Cardiac septum (tissue), 1 donor: ENCODE results near the gene SREK1IP1. TPM values are rescaled to one million over a fixed set of nuclear protein-coding genes. Genes with fewer than 3 reads are reported as not detected.
"Not testable (repeated sequence)": the region's sequence is repeated elsewhere in the genome, so short reads cannot be mapped to it uniquely, and the experiment has no call there.

ENCODE experiments used
- DNase-seq: peaks from one replicate; pipeline ENCODE4 v3.0.0-alpha.2; 2020; ENCODE audit warnings: low spot score
- intact Hi-C: fragments of 100-400 bp; cut with DNase I; formaldehyde crosslinking; loops from one replicate; pipeline ENCODE4 v1.14.0; 2022
- total RNA-seq: library from RNA; stranded (reverse); fragmentation: NEBNext Ultra II Directional; extraction: Animal tissue kit (Norgen Biotek cat#: 25700); gene quantifications from one replicate; pipeline ENCODE4 v1.2.1, GENCODE V29; 2021
- donor health status: DM: no; HTN: no; CAD: no.

The SREK1IP1 gene
- total RNA-seq, 1 donor from 2014 or later = 10.2 TPM

- no peak for DNase-seq
- intact Hi-C loops = loop anchor here (10.0 kb wide), 1 partner anchor 623 kb away; no protein-coding TSS in a partner anchor
These were observed 533 bp downstream of the SREK1IP1 start for GRCh38 chr5:64767959-64768357.

- no peak for DNase-seq
- intact Hi-C loops = loop anchor here (10.0 kb wide), 1 partner anchor 622 kb away; no protein-coding TSS in a partner anchor
These were observed 1.6 kb downstream of the SREK1IP1 start for GRCh38 chr5:64766941-64767340.

- DNase-seq = no peak
- intact Hi-C loops = loop anchor here (10.0 kb wide), 1 partner anchor 621 kb away; no protein-coding TSS in a partner anchor
These were observed 2.5 kb downstream of the SREK1IP1 start for GRCh38 chr5:64765804-64766504.

- intact Hi-C loops = loop anchor here (10.0 kb wide), 1 partner anchor 619 kb away; no protein-coding TSS in a partner anchor
- DNase-seq = no peak
These were observed 4.5 kb downstream of the SREK1IP1 start for GRCh38 chr5:64763948-64764503.

GRCh38 chr5:64759960-64760660 lies 8.4 kb downstream of the SREK1IP1 start:
- intact Hi-C loops = loop anchor here (10.0 kb wide), 1 partner anchor 615 kb away; no protein-coding TSS in a partner anchor
- DNase-seq = no peak

- intact Hi-C loops = no loop called here
- no peak for DNase-seq
These were observed 9.6 kb downstream of the SREK1IP1 start for GRCh38 chr5:64758901-64759300.

- DNase-seq = no peak
- intact Hi-C loops = no loop called here
These were observed 14.4 kb downstream of the SREK1IP1 start for GRCh38 chr5:64754066-64754465.

- intact Hi-C loops = no loop called here
- DNase-seq = no peak
These were observed 19.1 kb downstream of the SREK1IP1 start for GRCh38 chr5:64749385-64749784.

GRCh38 chr5:64746446-64746845 lies 22.0 kb downstream of the SREK1IP1 start:
- intact Hi-C loops = no loop called here
- no peak for DNase-seq

GRCh38 chr5:64744914-64745313 lies 23.6 kb downstream of the SREK1IP1 start:
- intact Hi-C loops = no loop called here
- DNase-seq = no peak

- intact Hi-C loops = no loop called here
- no peak for DNase-seq
These were observed 25.7 kb downstream of the SREK1IP1 start for GRCh38 chr5:64742821-64743220.

- intact Hi-C loops = no loop called here
- DNase-seq = no peak
These were observed 26.1 kb downstream of the SREK1IP1 start for GRCh38 chr5:64742411-64742810.

- no peak for DNase-seq
- intact Hi-C loops = no loop called here
These were observed 41.3 kb downstream of the SREK1IP1 start for GRCh38 chr5:64727150-64727549.

- DNase-seq = no peak
- intact Hi-C loops = no loop called here
These were observed 45.9 kb downstream of the SREK1IP1 start for GRCh38 chr5:64722588-64722987.

GRCh38 chr5:64714495-64714894 lies 54.0 kb downstream of the SREK1IP1 start:
- DNase-seq = not testable (repeated sequence)

GRCh38 chr5:64707191-64707590 lies 61.3 kb downstream of the SREK1IP1 start:
- intact Hi-C loops = no loop called here
- DNase-seq = no peak

More at GRCh38 chr5:64714495-64714894, 54.0 kb downstream of the SREK1IP1 start:
- intact Hi-C loops = not testable (repeated sequence)

GRCh38 chr5:64706074-64706473 lies 62.4 kb downstream of the SREK1IP1 start:
- DNase-seq, intact Hi-C loops: not testable (repeated sequence)

GRCh38 chr5:64700765-64701164 lies 67.7 kb downstream of the SREK1IP1 start:
- intact Hi-C loops = no loop called here

GRCh38 chr5:64696414-64696813 lies 72.1 kb downstream of the SREK1IP1 start:
- DNase-seq, intact Hi-C loops: not testable (repeated sequence)

More at GRCh38 chr5:64700765-64701164, 67.7 kb downstream of the SREK1IP1 start:
- DNase-seq = no peak

- no peak for DNase-seq
- intact Hi-C loops = no loop called here
These were observed 74.9 kb downstream of the SREK1IP1 start for GRCh38 chr5:64693636-64694035.
